Measurements from ENCODE around the gene CST11.

Gene CST11

GRCh38 chr20:23453549-23454543 lies 1.2 kb upstream of the CST11 start:
- DNase-seq: no peak

GRCh38 chr20:23451956-23452487 lies 654 bp downstream of the CST11 start:
- no peak for DNase-seq

- DNase-seq: no peak
Measured at GRCh38 chr20:23450877-23451276, 1.8 kb downstream of the CST11 start.

GRCh38 chr20:23449421-23449820 lies 3.3 kb downstream of the CST11 start:
- DNase-seq: no peak

- DNase-seq: no peak
Measured at GRCh38 chr20:23448167-23448566, 4.5 kb downstream of the CST11 start.

- peak; percentile 11 for DNase-seq
Measured at GRCh38 chr20:23446505-23446904, 6.2 kb downstream of the CST11 start.

- DNase-seq: no peak
Measured at GRCh38 chr20:23445596-23446217, 7.0 kb downstream of the CST11 start.

- no peak for DNase-seq
Measured at GRCh38 chr20:23444859-23445258, 7.8 kb downstream of the CST11 start.

GRCh38 chr20:23442436-23442835 lies 10.2 kb downstream of the CST11 start:
- DNase-seq: no peak

- DNase-seq: peak; percentile 41
Measured at GRCh38 chr20:23441850-23442313, 10.8 kb downstream of the CST11 start.

GRCh38 chr20:23440004-23440403 lies 12.7 kb downstream of the CST11 start:
- no peak for DNase-seq

GRCh38 chr20:23438661-23439060 lies 14.0 kb downstream of the CST11 start:
- no peak for DNase-seq

GRCh38 chr20:23437126-23437899 lies 15.4 kb downstream of the CST11 start:
- no peak for DNase-seq

- no peak for DNase-seq
Measured at GRCh38 chr20:23436681-23437080, 16.0 kb downstream of the CST11 start.

- DNase-seq: no peak
Measured at GRCh38 chr20:23435626-23436539, 16.8 kb downstream of the CST11 start.

- DNase-seq: no peak
Measured at GRCh38 chr20:23434521-23435313, 18.0 kb downstream of the CST11 start.

GRCh38 chr20:23433628-23434027 lies 19.0 kb downstream of the CST11 start:
- no peak for DNase-seq

- DNase-seq: no peak
Measured at GRCh38 chr20:23425129-23425528, 27.5 kb downstream of the CST11 start.

GRCh38 chr20:23420943-23421931 lies 31.4 kb downstream of the CST11 start, which contains the start of gene NAPB:
Gene NAPB (minus strand): TSS chr20:23421488. CDS start chr20:23421402, 86 bp downstream.
- peak; percentile 92 for DNase-seq

All from stimulated activated naive CD4-positive, alpha-beta T cell treated with Interleukin-2 at 50 U/mL for 16 hours (primary cell).